ENCODE measurements around the gene ZNF438. TPM values are rescaled to one million over a fixed set of nuclear protein-coding genes. Genes with fewer than 3 reads are reported as not detected.
A peak's percentile ranks its signal among the peaks of the same experiment; 100 is the strongest.
"Not testable (repeated sequence)": the region's sequence is repeated elsewhere in the genome, so short reads cannot be mapped to it uniquely, and the experiment has no call there.

Gene ZNF438
- total RNA-seq, 2 experiments from 2014 or later: 3.1 to 3.7 TPM

DNA sequence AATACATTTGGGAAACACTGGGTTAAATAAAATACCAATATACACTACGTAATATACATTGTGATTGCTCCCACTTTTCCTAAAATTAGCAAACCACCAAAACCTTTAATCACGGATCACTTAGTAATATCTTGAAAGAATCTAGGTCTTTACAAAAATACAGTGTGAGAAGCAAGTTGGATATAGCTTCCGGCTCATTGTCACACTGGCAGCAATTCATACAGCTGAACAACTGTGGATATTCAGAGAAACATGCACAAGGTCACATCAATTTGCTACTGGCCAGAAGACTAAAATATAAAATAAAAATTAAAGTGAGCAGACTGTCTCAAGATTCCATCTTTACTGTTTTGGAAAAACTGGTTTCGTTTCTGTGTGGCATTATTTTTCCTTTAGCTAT, 69.1 kb downstream of the ZNF438 start:
- intact Hi-C loops (cut with DNase I, micrococcal nuclease): no loop called here

DNA sequence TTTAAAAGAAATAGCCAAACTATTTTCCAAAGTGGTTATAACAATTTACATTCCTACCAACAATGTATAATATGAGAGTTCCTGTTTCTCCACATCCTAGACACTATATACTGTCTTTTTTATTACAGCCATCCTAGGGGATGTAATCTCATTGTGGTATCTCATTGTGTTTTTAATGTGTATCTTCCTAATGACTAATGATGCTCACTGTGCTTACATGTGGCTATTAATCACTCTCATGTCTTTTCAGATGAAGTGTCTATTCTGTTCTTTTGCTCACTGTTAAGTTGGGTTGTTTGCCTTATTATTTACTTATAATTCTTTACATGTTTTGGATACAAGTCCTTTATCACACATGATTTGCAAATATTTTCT, 71.8 kb downstream of the ZNF438 start:
- Mint-ChIP-seq H3K9me3 (ENCODE audit: low read depth) (peaks cover 4% of the 10 kb centered on the region), H3K36me3 (ENCODE audit: low read depth) (peaks cover 7% of the 10 kb centered on the region), H3K4me1 (peaks cover 15% of the 10 kb centered on the region), H3K27me3 (no peaks in the 10 kb centered on the region), H3K4me3 (no peak overlapping the region), H3K27ac (no peak overlapping the region)
- POLR2A ChIA-PET: no interaction called here
- CTCF ChIA-PET: no interaction called here
- no peak for ATAC-seq
- no peak for DNase-seq
- intact Hi-C loops (cut with DNase I, micrococcal nuclease): no loop called here

More for the DNA sequence above, 69.1 kb downstream of the ZNF438 start:
- H3K9me3 Mint-ChIP-seq (ENCODE audit: low read depth): no peaks in the 10 kb centered on the region
- H3K27me3 Mint-ChIP-seq: no peaks in the 10 kb centered on the region
- ChIA-PET POLR2A (no interaction called here), CTCF (interaction anchor here (0.8 kb wide), 1 partner anchor 1449 kb away, joined by 3 read pairs; no protein-coding TSS in a partner anchor)
- H3K36me3 Mint-ChIP-seq (ENCODE audit: low read depth): peaks cover 5% of the 10 kb centered on the region
- H3K4me3 Mint-ChIP-seq: no peak overlapping the region
- ATAC-seq (no peak), DNase-seq (no peak)
- peaks cover 17% of the 10 kb centered on the region for H3K4me1 Mint-ChIP-seq
- H3K27ac Mint-ChIP-seq: no peak overlapping the region

DNA sequence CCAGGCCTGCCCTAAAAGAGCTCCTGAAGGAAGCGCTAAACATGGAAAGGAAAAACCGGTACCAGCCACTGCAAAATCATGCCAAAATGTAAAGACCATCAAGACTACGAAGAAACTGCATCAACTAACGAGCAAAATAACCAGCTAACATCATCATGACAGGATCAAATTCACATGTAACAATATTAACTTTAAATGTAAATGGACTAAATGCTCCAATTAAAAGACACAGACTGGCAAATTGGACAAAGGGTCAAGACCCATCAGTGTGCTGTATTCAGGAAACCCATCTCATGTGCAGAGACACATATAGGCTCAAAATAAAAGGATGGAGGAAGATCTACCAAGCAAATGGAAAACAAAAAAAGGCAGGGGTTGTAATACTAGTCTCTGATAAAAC, 82.4 kb downstream of the ZNF438 start:
- H3K4me1 Mint-ChIP-seq; H3K36me3 Mint-ChIP-seq (ENCODE audit: low read depth); H3K27me3 Mint-ChIP-seq; CTCF ChIA-PET; ATAC-seq; intact Hi-C loops (cut with DNase I, micrococcal nuclease); DNase-seq; POLR2A ChIA-PET; H3K4me3 Mint-ChIP-seq; H3K27ac Mint-ChIP-seq; H3K9me3 Mint-ChIP-seq (ENCODE audit: low read depth): not testable (repeated sequence)

DNA sequence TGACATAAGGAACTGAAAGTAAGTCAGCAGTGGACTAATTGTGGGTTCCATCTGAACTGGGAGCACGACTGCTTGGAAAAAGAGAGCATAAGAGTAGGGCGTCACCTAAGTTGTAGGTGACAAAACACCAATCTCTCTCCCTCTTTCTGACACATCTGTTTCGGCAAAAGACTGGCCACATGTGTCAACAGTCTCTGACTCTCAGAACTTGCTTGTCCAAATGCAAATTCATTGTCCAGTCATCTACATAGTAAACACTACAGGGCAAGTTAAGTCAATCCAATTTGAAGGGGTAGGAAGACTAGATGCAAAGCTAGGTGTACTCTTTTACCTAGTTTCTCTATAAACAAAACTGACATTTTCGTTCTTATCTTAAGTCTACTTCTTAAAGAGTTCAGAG, 87.7 kb downstream of the ZNF438 start:
- H3K9me3 Mint-ChIP-seq (ENCODE audit: low read depth): no peaks in the 10 kb centered on the region
- no peak overlapping the region for H3K27ac Mint-ChIP-seq
- POLR2A ChIA-PET: no interaction called here
- CTCF ChIA-PET: no interaction called here
- no peak overlapping the region for H3K4me3 Mint-ChIP-seq
- H3K27me3 Mint-ChIP-seq: no peaks in the 10 kb centered on the region
- DNase-seq (no peak), ATAC-seq (no peak)
- peaks cover 7% of the 10 kb centered on the region for H3K4me1 Mint-ChIP-seq
- intact Hi-C loops (cut with DNase I, micrococcal nuclease): no loop called here
- H3K36me3 Mint-ChIP-seq (ENCODE audit: low read depth): no peaks in the 10 kb centered on the region

DNA sequence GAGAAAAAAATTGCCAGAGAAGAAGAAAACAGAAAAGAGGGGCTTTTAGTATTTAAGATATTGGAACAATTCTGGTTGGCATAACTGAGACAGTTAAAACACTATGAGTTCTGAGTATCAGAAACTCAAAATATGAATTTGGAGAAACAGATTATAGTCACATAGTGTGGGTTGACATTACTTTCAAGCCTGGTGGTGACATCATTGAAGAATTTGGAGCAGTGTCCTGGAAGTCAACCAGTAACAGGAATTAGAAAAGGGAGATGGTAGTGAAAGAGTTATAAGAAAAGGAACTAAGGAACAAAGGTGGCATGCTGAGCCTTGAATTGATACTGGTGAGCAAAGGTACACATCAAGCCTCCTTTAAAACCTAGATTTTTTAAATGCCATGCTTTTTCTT, 88.2 kb downstream of the ZNF438 start:
- DNase-seq (no peak), ATAC-seq (no peak)
- peaks cover 7% of the 10 kb centered on the region for H3K4me1 Mint-ChIP-seq
- ChIA-PET POLR2A (no interaction called here), CTCF (no interaction called here)
- no peak overlapping the region for H3K27ac Mint-ChIP-seq
- H3K27me3 Mint-ChIP-seq: no peaks in the 10 kb centered on the region
- no peaks in the 10 kb centered on the region for H3K9me3 Mint-ChIP-seq (ENCODE audit: low read depth)
- intact Hi-C loops (cut with DNase I, micrococcal nuclease): no loop called here
- no peak overlapping the region for H3K4me3 Mint-ChIP-seq
- H3K36me3 Mint-ChIP-seq (ENCODE audit: low read depth): no peaks in the 10 kb centered on the region

DNA sequence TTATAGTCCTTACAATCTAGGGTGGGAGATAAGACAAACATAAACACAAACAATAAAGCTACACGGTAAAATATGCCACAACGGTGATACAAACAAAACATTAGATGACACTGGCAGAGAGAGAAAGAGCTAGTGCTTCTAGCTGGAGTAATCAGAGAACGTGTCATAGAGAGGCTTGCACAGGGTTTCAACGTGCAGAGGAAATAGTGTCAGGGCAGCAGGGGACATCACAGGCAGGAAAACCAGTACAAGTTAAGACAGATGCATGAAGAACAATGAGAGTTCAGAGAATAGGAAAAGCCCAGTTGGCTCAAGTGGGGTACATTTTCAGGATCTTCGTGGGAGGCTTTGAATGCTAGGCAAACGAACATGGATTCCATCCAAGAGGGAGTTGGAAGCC, 91.4 kb downstream of the ZNF438 start:
- ChIA-PET CTCF (no interaction called here), POLR2A (no interaction called here)
- Mint-ChIP-seq H3K36me3 (ENCODE audit: low read depth) (peaks cover 10% of the 10 kb centered on the region), H3K4me3 (no peak overlapping the region), H3K4me1 (peaks cover 16% of the 10 kb centered on the region), H3K27me3 (no peaks in the 10 kb centered on the region), H3K27ac (no peak overlapping the region), H3K9me3 (ENCODE audit: low read depth) (peaks cover 7% of the 10 kb centered on the region)
- ATAC-seq: no peak
- intact Hi-C loops (cut with DNase I, micrococcal nuclease): no loop called here
- DNase-seq: no peak

DNA sequence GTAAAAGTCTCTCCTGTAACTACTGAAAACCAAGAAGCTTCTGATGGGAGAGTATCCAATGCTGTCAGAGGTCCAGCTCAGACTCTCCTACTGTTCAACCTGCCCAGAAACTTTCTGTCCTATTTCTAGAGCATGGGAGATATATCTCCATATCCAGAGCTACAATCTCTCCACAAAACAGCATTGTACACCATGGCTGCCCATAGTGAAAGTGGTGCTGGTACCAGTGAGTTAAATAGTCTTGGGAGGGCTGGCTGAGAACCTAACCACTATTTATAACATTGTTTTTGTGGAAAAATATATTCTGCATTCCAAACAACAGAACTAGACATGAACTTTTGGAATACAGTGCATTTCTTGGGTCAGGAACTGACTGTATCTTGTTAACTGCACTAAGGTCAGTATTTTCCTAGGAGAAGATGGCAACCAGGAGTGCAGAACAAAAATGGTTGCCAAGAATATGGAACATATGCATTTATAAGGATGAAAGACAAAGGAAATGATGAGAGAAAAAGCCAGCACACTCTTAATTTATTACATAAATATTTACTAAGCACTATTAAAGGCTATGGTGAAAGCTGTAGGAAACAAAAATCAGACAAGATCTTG, 91.9 kb downstream of the ZNF438 start:
- Mint-ChIP-seq H3K27ac (no peak overlapping the region), H3K4me3 (no peak overlapping the region), H3K36me3 (ENCODE audit: low read depth) (peaks cover 12% of the 10 kb centered on the region), H3K9me3 (ENCODE audit: low read depth) (peaks cover 8% of the 10 kb centered on the region), H3K4me1 (peaks cover 18% of the 10 kb centered on the region), H3K27me3 (no peaks in the 10 kb centered on the region)
- DNase-seq (no peak), ATAC-seq (no peak)
- POLR2A ChIA-PET: no interaction called here
- intact Hi-C loops (cut with DNase I, micrococcal nuclease): no loop called here
- CTCF ChIA-PET: no interaction called here

DNA sequence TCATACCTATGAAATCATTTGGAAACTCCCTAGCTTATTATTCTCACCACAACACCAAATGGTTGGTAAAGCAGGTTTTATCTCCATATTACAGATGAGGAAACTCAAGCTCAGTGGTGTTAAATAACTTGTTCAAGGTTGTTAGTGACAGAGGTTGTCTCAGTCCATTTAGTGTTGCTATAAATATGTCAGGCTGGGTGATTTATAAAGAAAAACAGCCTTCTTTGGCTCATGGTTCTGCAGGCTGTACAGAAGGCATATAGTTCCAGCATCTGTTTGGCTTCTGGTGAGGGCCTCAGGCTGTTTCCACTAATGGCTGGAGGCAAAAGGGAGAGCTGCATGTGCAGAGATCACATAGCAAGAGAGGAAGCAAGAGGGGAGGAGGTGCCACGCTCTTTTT, 96.6 kb downstream of the ZNF438 start:
- H3K27me3 Mint-ChIP-seq: no peaks in the 10 kb centered on the region
- intact Hi-C loops (cut with DNase I, micrococcal nuclease): no loop called here
- ChIA-PET CTCF (no interaction called here), POLR2A (no interaction called here)
- H3K4me3 Mint-ChIP-seq: no peak overlapping the region
- no peak overlapping the region for H3K27ac Mint-ChIP-seq
- no peak for ATAC-seq
- H3K9me3 Mint-ChIP-seq (ENCODE audit: low read depth): peaks cover 8% of the 10 kb centered on the region
- H3K4me1 Mint-ChIP-seq: peaks cover 11% of the 10 kb centered on the region
- H3K36me3 Mint-ChIP-seq (ENCODE audit: low read depth): peaks cover 15% of the 10 kb centered on the region
- no peak for DNase-seq

DNA sequence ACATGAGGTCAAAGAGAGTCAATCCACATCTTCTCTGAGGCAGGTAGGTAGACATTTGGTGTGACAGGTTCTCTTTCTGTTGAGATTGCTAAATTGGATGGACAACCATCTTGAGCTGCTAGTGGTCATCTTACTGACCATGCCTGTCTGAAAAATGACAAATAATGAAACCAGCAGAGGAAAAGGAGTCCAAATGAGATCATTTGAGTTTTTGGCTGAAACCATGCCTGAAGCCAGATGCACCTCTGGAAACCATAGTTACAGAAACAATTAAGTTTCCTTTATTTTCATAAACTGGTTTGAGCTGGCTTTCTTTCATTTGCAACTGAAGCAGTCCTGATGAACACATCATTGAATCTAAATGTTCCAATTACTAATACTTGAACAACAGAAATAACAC, 100.6 kb downstream of the ZNF438 start:
- DNase-seq (no peak), ATAC-seq (no peak)
- H3K4me3 Mint-ChIP-seq: no peak overlapping the region
- intact Hi-C loops (cut with DNase I, micrococcal nuclease): no loop called here
- no peaks in the 10 kb centered on the region for H3K27me3 Mint-ChIP-seq
- ChIA-PET POLR2A (no interaction called here), CTCF (no interaction called here)
- peaks cover 24% of the 10 kb centered on the region for H3K36me3 Mint-ChIP-seq (ENCODE audit: low read depth)
- peaks cover 17% of the 10 kb centered on the region for H3K4me1 Mint-ChIP-seq
- no peak overlapping the region for H3K27ac Mint-ChIP-seq
- H3K9me3 Mint-ChIP-seq (ENCODE audit: low read depth): peaks cover 8% of the 10 kb centered on the region

DNA sequence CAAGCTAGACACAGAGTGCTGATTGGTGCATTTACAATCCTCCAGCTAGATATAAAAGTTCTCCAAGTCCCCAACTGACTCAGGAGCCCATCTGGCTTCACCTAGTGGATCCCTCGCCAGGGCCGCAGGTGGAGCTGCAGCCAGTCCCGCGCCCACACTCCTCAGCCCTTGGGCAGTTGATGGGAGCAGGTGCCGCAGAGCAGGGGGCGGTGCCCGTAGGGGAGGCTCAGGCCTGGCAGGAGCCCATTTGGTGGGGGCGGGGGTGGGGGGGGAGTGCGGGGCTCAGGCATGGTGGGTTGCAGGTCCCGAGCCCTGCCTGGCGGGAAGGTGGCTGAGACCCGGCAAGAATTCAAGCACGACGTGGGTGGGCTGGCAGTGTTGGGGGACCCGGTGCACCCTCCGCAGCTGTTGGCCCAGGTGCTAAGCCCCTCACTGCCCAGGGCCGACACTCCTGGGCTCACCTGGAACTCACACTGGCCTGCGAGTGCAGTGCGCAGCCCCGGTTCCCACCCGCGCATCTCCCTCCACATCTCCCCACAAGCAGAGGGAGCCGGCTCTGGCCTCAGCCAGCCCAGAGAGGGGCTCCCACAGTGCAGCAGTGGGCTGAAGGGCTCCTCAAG, 101.7 kb downstream of the ZNF438 start:
- H3K4me3 Mint-ChIP-seq: no peak overlapping the region
- no peak for ATAC-seq
- ChIA-PET POLR2A (no interaction called here), CTCF (no interaction called here)
- H3K36me3 Mint-ChIP-seq (ENCODE audit: low read depth): peaks cover 18% of the 10 kb centered on the region
- DNase-seq: no peak
- H3K9me3 Mint-ChIP-seq (ENCODE audit: low read depth): peaks cover 5% of the 10 kb centered on the region
- intact Hi-C loops (cut with DNase I, micrococcal nuclease): no loop called here
- H3K4me1 Mint-ChIP-seq: peaks cover 11% of the 10 kb centered on the region
- no peaks in the 10 kb centered on the region for H3K27me3 Mint-ChIP-seq
- H3K27ac Mint-ChIP-seq: no peak overlapping the region

DNA sequence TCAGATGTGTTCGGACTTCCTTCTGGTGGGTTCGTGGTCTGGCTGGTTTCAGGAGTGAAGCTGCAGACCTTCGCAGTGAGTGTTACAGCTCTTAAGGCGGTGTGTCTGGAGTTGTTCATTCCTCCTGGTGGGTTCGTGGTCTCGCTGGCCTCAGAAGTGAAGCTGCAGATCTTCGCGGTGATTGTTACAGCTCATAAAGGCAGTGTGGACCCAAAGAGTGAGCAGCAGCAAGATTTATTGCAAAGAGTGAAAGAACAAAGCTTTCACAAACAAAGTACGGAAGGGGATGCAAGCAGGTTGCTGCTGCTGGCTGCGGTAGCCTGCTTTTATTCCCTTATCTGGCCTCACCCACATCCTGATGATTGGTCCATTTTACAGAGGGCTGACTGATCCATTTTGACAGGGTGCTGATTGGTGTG, 102.3 kb downstream of the ZNF438 start:
- intact Hi-C loops (cut with DNase I, micrococcal nuclease): not testable (repeated sequence)

DNA sequence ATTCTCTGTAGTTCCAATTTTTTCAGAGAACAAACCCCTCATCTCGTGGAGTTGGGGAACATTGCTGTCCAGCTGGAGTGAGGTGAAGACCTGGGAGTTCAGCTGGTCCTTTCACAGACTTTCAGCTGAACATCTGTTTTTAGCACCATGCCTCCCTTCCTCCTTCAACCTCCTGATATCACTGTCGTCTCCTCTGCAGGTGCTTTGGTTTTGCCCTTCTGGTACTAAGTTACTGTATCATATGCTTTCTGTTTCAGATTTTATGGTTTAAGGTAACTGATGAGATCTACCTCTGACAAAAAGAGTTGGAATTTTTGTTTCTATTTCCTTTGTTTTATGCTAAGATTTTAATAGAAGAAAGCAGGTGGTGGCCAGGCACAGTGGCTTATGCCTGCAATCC, 102.9 kb downstream of the ZNF438 start:
- Mint-ChIP-seq H3K27ac (peak overlapping the region; percentile 6), H3K4me3 (peak overlapping the region; percentile 44), H3K9me3 (ENCODE audit: low read depth) (peaks cover 13% of the 10 kb centered on the region), H3K27me3 (no peaks in the 10 kb centered on the region), H3K4me1 (peaks cover 11% of the 10 kb centered on the region), H3K36me3 (ENCODE audit: low read depth) (peaks cover 27% of the 10 kb centered on the region)
- intact Hi-C loops (cut with DNase I, micrococcal nuclease): no loop called here
- POLR2A ChIA-PET: no interaction called here
- ATAC-seq: peak; percentile 44
- CTCF ChIA-PET: no interaction called here
- no peak for DNase-seq

More for the DNA sequence above, 102.3 kb downstream of the ZNF438 start:
- H3K36me3 Mint-ChIP-seq (ENCODE audit: low read depth): peaks cover 23% of the 10 kb centered on the region
- CTCF ChIA-PET; POLR2A ChIA-PET; H3K9me3 Mint-ChIP-seq (ENCODE audit: low read depth); H3K27me3 Mint-ChIP-seq: not testable (repeated sequence)
- ATAC-seq: peak; percentile 12
- peak overlapping the region; percentile 6 for H3K27ac Mint-ChIP-seq
- DNase-seq: peak; percentile 16
- peaks cover 11% of the 10 kb centered on the region for H3K4me1 Mint-ChIP-seq
- peak overlapping the region; percentile 44 for H3K4me3 Mint-ChIP-seq

Data from activated CD4-positive, alpha-beta T cell treated with anti-CD3 and anti-CD28 coated beads for 36 hours (primary cell).